ENCODE measurements around the gene PTPRG.

DNA sequence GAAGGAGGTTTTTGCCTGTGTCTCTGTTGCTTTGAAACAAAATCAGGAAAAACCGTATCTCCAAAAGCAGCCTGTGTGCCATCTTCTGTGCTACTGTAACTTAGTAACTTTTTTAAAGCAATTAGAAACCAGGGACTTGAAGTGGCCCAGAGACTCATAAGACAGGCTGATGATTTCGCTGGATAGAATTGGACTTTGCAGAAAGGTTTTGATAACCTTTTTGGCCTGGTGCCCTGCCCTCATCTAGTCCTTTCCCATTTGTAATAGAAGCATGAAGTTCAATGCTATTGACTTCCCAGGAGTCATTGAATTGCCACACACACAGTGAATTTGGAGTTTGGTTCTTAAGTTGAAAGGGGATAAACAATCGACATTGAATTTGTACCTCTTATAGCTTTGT is 157.2 kb downstream of the PTPRG start:
- TF ChIP-seq, protein P1, sequence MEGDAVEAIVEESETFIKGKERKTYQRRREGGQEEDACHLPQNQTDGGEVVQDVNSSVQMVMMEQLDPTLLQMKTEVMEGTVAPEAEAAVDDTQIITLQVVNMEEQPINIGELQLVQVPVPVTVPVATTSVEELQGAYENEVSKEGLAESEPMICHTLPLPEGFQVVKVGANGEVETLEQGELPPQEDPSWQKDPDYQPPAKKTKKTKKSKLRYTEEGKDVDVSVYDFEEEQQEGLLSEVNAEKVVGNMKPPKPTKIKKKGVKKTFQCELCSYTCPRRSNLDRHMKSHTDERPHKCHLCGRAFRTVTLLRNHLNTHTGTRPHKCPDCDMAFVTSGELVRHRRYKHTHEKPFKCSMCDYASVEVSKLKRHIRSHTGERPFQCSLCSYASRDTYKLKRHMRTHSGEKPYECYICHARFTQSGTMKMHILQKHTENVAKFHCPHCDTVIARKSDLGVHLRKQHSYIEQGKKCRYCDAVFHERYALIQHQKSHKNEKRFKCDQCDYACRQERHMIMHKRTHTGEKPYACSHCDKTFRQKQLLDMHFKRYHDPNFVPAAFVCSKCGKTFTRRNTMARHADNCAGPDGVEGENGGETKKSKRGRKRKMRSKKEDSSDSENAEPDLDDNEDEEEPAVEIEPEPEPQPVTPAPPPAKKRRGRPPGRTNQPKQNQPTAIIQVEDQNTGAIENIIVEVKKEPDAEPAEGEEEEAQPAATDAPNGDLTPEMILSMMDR (IDR thresholded peaks at IDR 0.05) = no peak
- no peak for TF ChIP-seq SIN3A (IDR thresholded peaks at IDR 0.05; ENCODE audit: borderline replicate concordance, insufficient read depth, low read depth, low read length)
- no peak for TF ChIP-seq POLR2AphosphoS5 (IDR thresholded peaks at IDR 0.05; ENCODE audit: low read depth, low read length)
- no peak for TF ChIP-seq TCF7L2 (IDR thresholded peaks at IDR 0.05; ENCODE audit: low read depth, low read length)
- TF ChIP-seq, protein P2, sequence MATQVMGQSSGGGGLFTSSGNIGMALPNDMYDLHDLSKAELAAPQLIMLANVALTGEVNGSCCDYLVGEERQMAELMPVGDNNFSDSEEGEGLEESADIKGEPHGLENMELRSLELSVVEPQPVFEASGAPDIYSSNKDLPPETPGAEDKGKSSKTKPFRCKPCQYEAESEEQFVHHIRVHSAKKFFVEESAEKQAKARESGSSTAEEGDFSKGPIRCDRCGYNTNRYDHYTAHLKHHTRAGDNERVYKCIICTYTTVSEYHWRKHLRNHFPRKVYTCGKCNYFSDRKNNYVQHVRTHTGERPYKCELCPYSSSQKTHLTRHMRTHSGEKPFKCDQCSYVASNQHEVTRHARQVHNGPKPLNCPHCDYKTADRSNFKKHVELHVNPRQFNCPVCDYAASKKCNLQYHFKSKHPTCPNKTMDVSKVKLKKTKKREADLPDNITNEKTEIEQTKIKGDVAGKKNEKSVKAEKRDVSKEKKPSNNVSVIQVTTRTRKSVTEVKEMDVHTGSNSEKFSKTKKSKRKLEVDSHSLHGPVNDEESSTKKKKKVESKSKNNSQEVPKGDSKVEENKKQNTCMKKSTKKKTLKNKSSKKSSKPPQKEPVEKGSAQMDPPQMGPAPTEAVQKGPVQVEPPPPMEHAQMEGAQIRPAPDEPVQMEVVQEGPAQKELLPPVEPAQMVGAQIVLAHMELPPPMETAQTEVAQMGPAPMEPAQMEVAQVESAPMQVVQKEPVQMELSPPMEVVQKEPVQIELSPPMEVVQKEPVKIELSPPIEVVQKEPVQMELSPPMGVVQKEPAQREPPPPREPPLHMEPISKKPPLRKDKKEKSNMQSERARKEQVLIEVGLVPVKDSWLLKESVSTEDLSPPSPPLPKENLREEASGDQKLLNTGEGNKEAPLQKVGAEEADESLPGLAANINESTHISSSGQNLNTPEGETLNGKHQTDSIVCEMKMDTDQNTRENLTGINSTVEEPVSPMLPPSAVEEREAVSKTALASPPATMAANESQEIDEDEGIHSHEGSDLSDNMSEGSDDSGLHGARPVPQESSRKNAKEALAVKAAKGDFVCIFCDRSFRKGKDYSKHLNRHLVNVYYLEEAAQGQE (IDR thresholded peaks at IDR 0.05; ENCODE audit: insufficient read depth in 1 of 2, low read depth in 2 of 2, low read length in 1 of 2) = no peak

All from Panc1 (cell line).